Skin epidermis (tissue), 12 donors: ENCODE measurements around the gene RNF130.
A peak's percentile ranks its signal among the peaks of the same experiment; 100 is the strongest.

Experiments
- H3K27ac ChIP-seq, 21 experiments: fragments of 200-600 bp; sonication (generic) in 11 of 21; one replicate each; pipeline ENCODE4 v1.5.0; 2020; ENCODE audit warnings: mild to moderate bottlenecking in 3 of 21, inconsistent platforms in 2 of 21, moderate library complexity in 2 of 21
- H3K4me3 ChIP-seq, 7 experiments: fragments of 200-600 bp; sonication (generic) in 2 of 7; one replicate each; pipeline ENCODE4 v1.5.0; 2020; ENCODE audit warnings: inconsistent platforms in 2 of 7, mild to moderate bottlenecking in 2 of 7, moderate library complexity in 1 of 7

The RNF130 gene

DNA sequence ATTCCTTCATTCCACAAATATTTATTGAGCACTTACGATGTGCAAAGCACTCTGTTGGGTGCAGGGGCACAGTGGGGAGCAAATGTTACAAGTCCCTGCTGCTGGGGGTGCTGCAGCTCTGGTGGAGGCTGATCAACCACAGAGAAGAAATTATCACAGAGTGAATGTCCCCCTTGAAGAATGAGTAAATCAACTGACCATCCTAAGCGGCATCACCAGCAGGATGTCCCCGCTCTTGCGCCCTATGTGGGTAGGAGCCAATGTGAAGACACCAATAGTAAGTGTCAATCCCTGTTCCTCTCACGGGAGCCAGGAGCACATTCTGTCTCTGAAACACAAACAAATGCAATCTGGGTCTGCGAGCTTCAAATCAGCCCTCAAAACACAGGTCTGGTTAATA is 116.5 kb downstream of the RNF130 start:
- H3K4me3 ChIP-seq: no peak overlapping the region

GRCh38 chr5:179954434-179954833 is 117.1 kb downstream of the RNF130 start:
- no peak overlapping the region for H3K27ac ChIP-seq

More for the DNA sequence above, 116.5 kb downstream of the RNF130 start:
- H3K27ac ChIP-seq: no peak overlapping the region

DNA sequence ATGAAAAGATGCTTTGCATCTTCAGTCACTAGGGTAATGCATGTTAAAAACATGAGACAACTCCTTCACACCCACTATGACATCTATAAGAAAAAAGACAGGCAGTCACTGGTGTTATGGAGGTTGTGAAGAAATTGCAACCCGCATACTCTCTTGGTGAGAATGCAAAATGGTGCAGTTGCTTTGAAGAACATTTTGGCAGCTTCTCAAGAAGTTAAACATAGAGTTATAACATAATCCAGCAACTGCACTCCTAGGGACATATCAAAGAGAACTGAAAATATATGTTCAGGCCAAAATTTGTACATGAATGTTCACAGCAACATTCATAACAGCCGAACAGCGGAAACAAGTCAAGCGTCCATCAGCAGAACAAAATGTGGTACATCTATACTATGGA is 117.6 kb downstream of the RNF130 start:
- Histone ChIP-seq H3K4me3 (no peak overlapping the region), H3K27ac (no peak overlapping the region)

More at GRCh38 chr5:179954434-179954833, 117.1 kb downstream of the RNF130 start:
- no peak overlapping the region for H3K4me3 ChIP-seq

DNA sequence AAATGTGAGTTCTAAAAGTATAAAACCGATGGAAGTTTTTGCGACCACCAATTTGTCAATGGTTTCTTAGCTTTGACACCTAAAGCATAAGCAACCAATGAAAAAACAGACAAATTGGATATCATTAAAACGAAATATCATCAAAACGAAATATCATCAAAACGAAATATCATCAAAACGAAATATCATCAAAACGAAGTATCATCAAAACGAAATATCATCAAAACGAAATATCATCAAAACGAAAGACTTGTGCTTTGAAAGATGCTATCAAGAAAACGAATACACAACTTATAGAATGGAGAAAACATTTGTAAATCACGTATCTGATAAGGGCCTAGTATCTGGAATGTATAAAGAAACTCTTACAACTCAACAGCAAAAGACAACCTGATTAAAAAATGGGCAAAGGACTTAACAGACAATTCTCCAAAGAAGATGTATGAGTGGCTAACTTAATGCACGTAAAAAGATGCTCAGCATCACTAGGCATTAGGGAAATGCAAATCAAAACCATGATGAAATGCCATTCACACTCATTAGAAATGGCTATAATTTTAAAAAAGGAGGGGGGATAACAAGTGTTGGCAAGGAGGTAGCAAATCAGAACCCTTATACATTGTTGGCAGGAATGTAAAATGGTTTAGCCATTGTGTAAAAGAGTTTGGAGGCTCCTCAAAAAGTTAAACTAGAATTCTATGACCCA is 134.4 kb downstream of the RNF130 start:
- H3K4me3 ChIP-seq: no peak overlapping the region
- H3K27ac ChIP-seq: no peak overlapping the region

GRCh38 chr5:179930788-179931473 is 140.6 kb downstream of the RNF130 start:
- Histone ChIP-seq H3K27ac (no peak overlapping the region), H3K4me3 (no peak overlapping the region)

DNA sequence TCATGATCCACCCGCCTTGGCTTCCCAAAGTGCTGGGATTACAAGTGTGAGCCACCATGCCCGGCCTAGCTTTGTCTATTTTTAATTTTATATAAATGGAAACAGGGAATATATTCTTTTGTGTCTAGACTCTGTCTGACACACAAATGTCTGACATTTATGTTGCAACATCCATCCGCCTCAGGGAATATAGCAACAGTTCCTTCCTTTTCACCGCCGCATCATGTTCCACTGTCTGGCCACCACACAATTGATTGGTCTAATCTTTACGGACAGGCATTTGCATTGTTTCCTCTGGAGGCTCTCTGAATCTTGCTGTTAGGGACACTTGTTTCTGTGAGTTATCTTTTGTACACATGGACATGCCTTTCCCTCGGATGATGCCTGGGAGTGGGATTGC is 143.7 kb downstream of the RNF130 start:
- H3K4me3 ChIP-seq: no peak overlapping the region
- H3K27ac ChIP-seq: no peak overlapping the region

DNA sequence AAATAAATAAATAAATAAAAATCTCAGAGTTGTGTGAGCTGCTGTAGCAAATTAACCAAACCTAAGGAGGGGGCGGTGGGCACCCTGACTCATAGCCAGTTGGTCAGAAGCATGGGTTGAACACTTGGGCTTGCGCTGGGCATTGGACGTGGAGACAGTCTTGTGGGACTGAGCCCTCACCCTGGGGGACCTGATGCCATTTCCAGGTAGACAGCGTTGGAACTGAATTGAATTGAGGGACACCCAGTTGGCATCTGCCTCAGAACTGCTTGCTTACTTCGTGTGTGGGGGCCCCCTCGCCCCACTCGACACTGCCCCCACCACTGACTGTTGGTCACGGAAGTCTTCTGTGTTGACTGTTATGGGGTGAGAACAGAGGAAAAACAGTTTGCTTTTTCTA is 144.9 kb downstream of the RNF130 start:
- Histone ChIP-seq H3K4me3 (no peak overlapping the region), H3K27ac (no peak overlapping the region)

GRCh38 chr5:179923436-179923835 is 148.1 kb downstream of the RNF130 start:
- Histone ChIP-seq H3K4me3 (no peak overlapping the region), H3K27ac (no peak overlapping the region)

DNA sequence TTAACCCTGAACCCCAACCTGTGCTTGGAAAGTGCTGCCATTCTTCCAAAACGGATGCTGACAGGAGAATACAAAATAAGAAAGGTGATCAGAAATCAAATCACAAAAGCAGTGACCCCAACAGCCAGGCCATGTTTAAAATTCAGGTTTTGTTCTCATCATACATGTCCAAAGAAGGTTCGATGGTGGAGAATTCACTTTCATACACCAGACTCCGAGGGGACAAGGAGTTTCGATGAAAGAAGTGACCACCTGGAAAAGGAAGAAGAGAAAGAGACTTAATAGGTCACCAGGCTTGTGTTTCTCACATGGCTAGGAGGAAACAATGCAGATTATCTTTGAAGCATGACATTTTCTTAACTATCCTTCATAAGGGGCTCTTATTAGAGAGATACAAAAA is 151.4 kb downstream of the RNF130 start:
- no peak overlapping the region for H3K4me3 ChIP-seq
- no peak overlapping the region for H3K27ac ChIP-seq

GRCh38 chr5:179919487-179920060 is 152.0 kb downstream of the RNF130 start:
- H3K4me3 ChIP-seq: no peak overlapping the region
- no peak overlapping the region for H3K27ac ChIP-seq

DNA sequence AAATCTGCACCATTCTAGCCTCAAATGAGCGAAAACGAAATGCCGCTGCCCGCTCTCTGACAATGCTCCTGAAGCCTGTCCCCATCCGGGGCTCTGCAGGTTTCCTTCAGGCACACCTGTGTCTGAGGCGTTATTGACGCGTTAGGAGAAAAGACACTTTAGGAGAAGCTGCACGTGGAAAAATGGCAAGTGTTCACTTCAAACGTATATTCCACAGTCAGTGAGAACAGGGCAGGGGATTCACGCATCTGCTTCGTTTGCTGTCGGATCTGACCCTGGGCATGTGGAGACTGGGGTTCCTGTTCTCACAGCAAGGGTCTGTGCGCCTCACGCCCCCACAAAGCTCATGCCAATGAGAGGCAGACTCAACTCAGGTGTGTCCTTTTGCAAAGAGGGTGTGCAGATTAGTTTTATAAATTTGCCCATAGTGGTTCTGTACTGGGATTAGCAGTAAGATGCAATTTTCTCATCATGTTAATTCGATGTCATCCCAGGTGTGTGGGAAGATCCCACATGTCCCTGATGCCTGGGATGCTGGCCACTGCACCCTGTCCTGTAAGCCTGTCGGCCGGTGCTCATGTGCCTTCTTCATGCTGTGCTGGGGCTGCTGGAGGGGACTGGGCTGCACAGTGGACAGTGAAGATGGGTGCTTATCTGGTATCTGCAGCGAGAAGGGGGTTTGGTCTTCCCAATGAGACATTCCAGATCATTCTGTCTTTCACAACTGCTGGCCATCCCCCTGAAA is 152.6 kb downstream of the RNF130 start:
- Histone ChIP-seq H3K27ac (no peak overlapping the region), H3K4me3 (no peak overlapping the region)

DNA sequence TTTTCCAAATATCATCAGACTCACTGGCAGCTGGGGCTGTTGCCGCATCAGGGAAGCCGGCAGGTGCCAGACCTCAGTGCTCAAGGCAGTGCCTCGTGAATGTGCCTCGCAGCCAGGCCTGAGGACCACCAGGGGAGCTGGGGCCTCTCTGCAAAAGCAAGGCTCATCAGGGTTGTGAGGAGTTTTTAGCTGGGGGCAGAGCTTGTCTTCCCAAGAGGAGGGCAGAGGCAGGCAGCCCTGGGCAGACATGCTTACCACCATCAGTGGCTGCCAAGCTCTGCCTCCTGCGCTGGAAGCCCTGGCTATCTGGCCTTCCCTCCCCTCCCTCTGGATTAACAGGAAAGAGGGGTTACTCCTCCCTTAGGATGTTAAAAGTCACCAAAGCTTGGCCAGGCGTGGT is 155.0 kb downstream of the RNF130 start:
- H3K4me3 ChIP-seq: no peak overlapping the region
- no peak overlapping the region for H3K27ac ChIP-seq

DNA sequence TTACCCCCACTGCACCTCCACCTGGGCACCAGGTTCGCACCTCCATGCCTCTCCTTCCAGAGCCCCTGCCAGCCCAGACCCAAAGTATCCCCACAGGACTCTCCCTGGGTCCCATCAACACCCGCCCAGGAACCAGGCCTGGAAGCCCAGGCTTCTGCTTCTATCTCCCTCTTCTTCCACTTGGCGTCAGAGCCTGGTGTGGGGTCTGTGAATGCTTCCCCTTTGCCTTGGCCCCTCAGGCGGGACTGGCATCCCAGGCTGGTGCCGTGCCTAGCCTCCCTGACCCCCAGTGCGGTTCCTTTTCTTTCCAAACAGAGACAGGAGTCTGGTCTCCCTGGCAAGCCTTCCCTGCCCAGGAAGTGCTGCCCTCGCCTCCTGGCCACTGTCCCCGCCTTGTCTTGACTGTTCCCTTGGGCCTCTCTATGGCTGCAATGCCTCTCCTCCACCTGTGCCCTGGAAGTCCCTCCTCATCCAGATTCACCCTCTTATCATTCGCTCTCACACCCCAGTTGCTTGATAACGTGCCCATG is 156.1 kb downstream of the RNF130 start:
- no peak overlapping the region for H3K4me3 ChIP-seq
- no peak overlapping the region for H3K27ac ChIP-seq

DNA sequence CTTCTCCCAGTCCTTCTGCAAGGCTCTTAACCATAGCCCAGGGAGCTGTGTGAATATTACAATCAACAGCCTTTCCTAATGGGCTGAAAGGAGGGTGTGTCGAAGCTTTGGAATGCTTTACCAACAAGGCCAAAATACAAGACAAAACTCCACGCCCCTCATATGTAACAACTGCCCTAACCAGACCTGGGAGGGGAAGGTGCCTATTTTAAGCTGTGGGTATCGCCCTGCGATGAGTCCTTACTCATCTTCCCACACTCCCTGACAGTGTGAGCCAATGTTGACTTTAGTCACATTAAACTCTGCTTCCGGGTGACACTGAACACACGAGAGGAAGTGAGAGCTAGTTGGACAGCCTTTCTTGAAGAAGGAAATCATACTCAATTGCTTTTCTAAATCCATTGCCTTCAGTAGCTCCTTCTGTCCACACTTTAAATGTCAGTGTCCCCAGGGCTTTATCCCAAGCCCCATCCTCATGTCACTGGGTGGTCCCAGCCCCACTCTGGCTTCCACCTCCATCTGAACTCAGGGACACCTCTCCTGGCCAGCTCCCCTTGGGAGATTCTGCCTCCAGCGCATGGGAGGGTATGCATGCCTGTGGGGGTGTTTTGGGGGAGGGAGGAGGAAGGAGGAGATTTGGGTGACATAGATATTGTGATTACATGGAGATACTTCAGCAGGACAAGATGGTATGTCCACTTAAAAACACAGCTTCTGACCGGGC is 157.4 kb downstream of the RNF130 start:
- peak overlapping the region in 15 of 21 experiments; percentile 16 to 74 (median 58) for H3K27ac ChIP-seq

GRCh38 chr5:179913461-179913860 is 158.1 kb downstream of the RNF130 start:
- H3K27ac ChIP-seq: peak overlapping the region in 18 of 21 experiments; percentile 28 to 85 (median 54)

More for the DNA sequence above, 157.4 kb downstream of the RNF130 start:
- H3K4me3 ChIP-seq: no peak overlapping the region

DNA sequence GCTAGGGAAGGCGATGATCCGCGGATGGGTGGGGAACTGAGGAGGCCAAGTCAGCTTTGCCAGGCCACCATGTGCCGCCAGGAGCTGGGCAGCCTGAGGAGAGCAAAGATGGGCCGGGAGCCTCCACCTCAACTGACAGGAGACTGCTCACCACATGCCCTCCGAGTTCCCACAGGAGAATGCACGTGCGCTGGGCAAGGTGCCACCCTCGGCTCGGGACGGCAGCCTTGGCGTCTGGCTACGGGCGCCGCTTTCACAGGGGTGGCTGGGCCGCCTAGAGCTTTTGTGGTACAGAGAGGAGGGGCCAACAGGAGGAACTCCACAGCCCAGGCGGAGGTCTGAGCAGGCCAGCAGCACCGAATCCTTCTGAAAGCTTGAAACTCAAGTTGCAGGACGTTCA is 158.6 kb downstream of the RNF130 start:
- no peak overlapping the region for H3K4me3 ChIP-seq
- peak overlapping the region in 10 of 21 experiments; percentile 37 to 85 (median 60) for H3K27ac ChIP-seq

More at GRCh38 chr5:179913461-179913860, 158.1 kb downstream of the RNF130 start:
- H3K4me3 ChIP-seq: no peak overlapping the region

DNA sequence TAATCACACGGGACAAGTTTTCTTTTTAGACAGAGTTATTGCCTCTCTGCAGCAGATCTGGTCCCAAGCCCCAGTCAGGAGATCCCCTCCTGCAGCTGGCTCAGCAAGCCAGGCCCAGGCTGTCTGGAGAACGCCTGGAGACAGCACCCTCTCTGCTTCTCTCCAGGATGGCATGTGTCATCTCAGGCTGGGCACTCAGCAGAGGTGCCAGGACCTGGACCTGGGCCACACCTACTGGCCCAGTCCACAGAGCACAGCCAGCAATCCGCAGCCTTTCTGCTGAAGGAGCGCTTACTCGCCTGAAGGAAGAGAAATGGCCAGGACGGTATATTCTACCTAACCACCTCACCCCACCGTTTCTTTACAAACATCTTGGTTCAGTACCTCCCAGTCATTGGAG is 159.2 kb downstream of the RNF130 start:
- Histone ChIP-seq H3K4me3 (no peak overlapping the region), H3K27ac (peak overlapping the region in 1 of 21 experiments; percentile 85)

DNA sequence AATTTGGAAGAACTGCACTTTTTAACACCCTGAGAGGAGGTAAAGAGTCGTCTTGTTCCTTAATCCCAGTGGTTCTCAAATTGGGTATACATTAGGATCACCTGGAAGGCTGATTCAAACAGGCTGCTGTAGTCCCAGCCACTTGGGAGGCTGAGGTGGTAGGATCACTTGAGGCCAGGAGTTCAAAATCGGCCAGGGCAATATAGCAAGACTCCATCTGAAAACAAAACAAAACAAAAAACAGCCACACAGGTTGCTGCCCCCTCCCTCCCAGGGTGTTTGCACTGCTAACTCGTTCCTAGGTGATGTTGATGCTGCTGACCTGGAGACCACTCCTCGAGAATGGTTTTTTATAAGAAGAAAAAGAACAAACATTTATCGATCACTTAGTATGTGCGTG is 162.3 kb downstream of the RNF130 start:
- no peak overlapping the region for H3K4me3 ChIP-seq
- H3K27ac ChIP-seq: no peak overlapping the region

DNA sequence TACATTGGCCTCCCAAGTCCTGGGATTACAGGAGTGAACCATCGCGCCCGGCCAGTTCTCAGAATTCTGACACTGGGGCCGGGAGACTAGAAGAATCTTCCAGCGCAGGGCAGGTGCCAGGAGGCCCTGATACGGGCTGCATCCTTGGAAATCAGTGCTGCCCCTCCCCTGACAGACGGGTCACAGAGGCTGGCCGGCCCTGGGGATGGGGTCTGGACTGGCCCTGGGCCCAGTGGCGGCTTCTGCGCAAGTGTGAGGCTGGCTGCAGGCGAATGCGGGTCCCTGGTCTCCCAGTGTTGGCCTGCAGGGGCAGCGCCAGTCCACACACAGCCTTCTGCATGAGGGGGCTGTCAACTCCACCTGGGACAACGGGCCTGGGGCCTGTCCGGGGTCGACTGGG is 163.0 kb downstream of the RNF130 start:
- Histone ChIP-seq H3K27ac (peak overlapping the region in 17 of 21 experiments; percentile 43 to 85 (median 75)), H3K4me3 (peak overlapping the region in 4 of 7 experiments; percentile 49 to 67 (median 56))
